WTC11 (cell line): ENCODE results near the gene SAE1. TPM values are rescaled to one million over a fixed set of nuclear protein-coding genes. Genes with fewer than 3 reads are reported as not detected.
A peak's percentile ranks its signal among the peaks of the same experiment; 100 is the strongest.

Experiments
- ATAC-seq: fragments of 200-7000 bp; cut with Tn5 transposase; 2 replicates; pipeline ENCODE4 v1.10.0; 2021; ENCODE audit warnings: mild to moderate bottlenecking, moderate library complexity
- CTCF ChIA-PET: fragments of 300-600 bp; sonication (Branson Sonifier 250); formaldehyde crosslinking; loops from one replicate; lab custom pipeline; 2021; ENCODE audit warnings: antibody characterized with exemption; lab: Charles Lee
- POLR2A ChIA-PET: fragments of 350-600 bp; sonication (Branson Sonifier 250); formaldehyde crosslinking; loops from one replicate; lab custom pipeline; 2021; ENCODE audit warnings: antibody characterized with exemption; lab: Charles Lee
- DNase-seq: peaks from one replicate; pipeline ENCODE4 v3.0.0; 2021; ENCODE audit warnings: low spot score
- H3K27ac Mint-ChIP-seq: 2 replicates; pipeline ENCODE4 v1.8.0; 2021; ENCODE audit warnings: mixed read lengths
- H3K27me3 Mint-ChIP-seq: 2 replicates; pipeline ENCODE4 v1.8.0; 2021; ENCODE audit warnings: low read depth, mild to moderate bottlenecking, moderate library complexity, mixed read lengths
- H3K36me3 Mint-ChIP-seq: 2 replicates; pipeline ENCODE4 v1.8.0; 2021; ENCODE audit warnings: mixed read lengths
- H3K4me1 Mint-ChIP-seq: 2 replicates; pipeline ENCODE4 v1.8.0; 2022; ENCODE audit warnings: mixed read lengths
- H3K4me3 Mint-ChIP-seq: 2 replicates; pipeline ENCODE4 v1.8.0; 2021; ENCODE audit warnings: mild to moderate bottlenecking, moderate library complexity, mixed read lengths
- H3K9me3 Mint-ChIP-seq: 2 replicates; pipeline ENCODE4 v1.8.0; 2021; ENCODE audit warnings: mixed read lengths
- CTCF ChIP-seq: fragments of 200-600 bp; IDR thresholded peaks from 2 replicates; pipeline ENCODE4 v1.8.0; 2022; ENCODE audit warnings: antibody characterized with exemption
- ESRRA ChIP-seq: sonication (generic); formaldehyde crosslinking; IDR thresholded peaks from 2 replicates; pipeline ENCODE4 v1.8.1; 2022; ENCODE audit warnings: mild to moderate bottlenecking, missing genetic modification reagents, borderline replicate concordance
- FOXP1 ChIP-seq: sonication (generic); formaldehyde crosslinking; IDR thresholded peaks from 2 replicates; pipeline ENCODE4 v1.8.0; 2022; ENCODE audit warnings: missing genetic modification reagents, mild to moderate bottlenecking, moderate library complexity, borderline replicate concordance
- GTF2I ChIP-seq: fragments of 250-450 bp; sonication (Bioruptor Pico); conservative IDR thresholded peaks from 2 replicates; pipeline ENCODE4 v1.4.0; 2021; ENCODE audit warnings: mild to moderate bottlenecking
- JUN ChIP-seq: sonication (generic); formaldehyde crosslinking; IDR thresholded peaks from 2 replicates; pipeline ENCODE4 v1.8.0; 2023; ENCODE audit warnings: mild to moderate bottlenecking, missing genetic modification reagents
- NFE2L1 ChIP-seq: sonication (generic); formaldehyde crosslinking; IDR thresholded peaks from 2 replicates; pipeline ENCODE4 v1.8.1; 2023; ENCODE audit warnings: missing genetic modification reagents
- OVOL2 ChIP-seq: fragments of 250-450 bp; sonication (Bioruptor Pico); IDR thresholded peaks from 2 replicates; pipeline ENCODE4 v1.9.0; 2021; ENCODE audit warnings: mild to moderate bottlenecking, borderline replicate concordance
- PRDM15 ChIP-seq: sonication (generic); formaldehyde crosslinking; IDR thresholded peaks from 2 replicates; pipeline ENCODE4 v1.8.0; 2022; ENCODE audit warnings: missing genetic modification reagents
- ZBTB21 ChIP-seq: sonication (generic); formaldehyde crosslinking; IDR thresholded peaks from 2 replicates; pipeline ENCODE4 v1.8.1; 2023; ENCODE audit warnings: mild to moderate bottlenecking, missing genetic modification reagents, borderline replicate concordance
- ZNF121 ChIP-seq: sonication (generic); formaldehyde crosslinking; IDR thresholded peaks from 2 replicates; pipeline ENCODE4 v1.8.0; 2023; ENCODE audit warnings: missing genetic modification reagents
- ZNF138 ChIP-seq: sonication (generic); formaldehyde crosslinking; conservative IDR thresholded peaks from 2 replicates; pipeline ENCODE4 v1.8.1; 2022; ENCODE audit warnings: mild to moderate bottlenecking, moderate library complexity, missing genetic modification reagents
- total RNA-seq: library from RNA; stranded (reverse); gene quantifications from 3 replicates; pipeline ENCODE4 v1.2.3, GENCODE V29; 2021
- TF ChIP-seq, protein P1 (sequence below): fragments of 250-450 bp; sonication (Bioruptor Pico); IDR thresholded peaks from 2 replicates; pipeline ENCODE4 v1.9.0; 2021; ENCODE audit warnings: mild to moderate bottlenecking, borderline replicate concordance
- TF ChIP-seq, protein P2 (sequence below): sonication (generic); formaldehyde crosslinking; IDR thresholded peaks from 2 replicates; pipeline ENCODE4 v1.8.0; 2023; ENCODE audit warnings: mild to moderate bottlenecking, missing genetic modification reagents
- TF ChIP-seq, protein P3 (sequence below): sonication (generic); formaldehyde crosslinking; IDR thresholded peaks from 2 replicates; pipeline ENCODE4 v1.8.1; 2023; ENCODE audit warnings: mild to moderate bottlenecking, missing genetic modification reagents, borderline replicate concordance

The SAE1 gene
- total RNA-seq, 1 experiment from 2014 or later: 224 TPM

GRCh38 chr19:47236072-47236675, 105.5 kb downstream of the SAE1 start:
- Mint-ChIP-seq H3K27me3 (peaks cover 27% of the 10 kb centered on the region), H3K4me1 (peaks cover 33% of the 10 kb centered on the region), H3K36me3 (no peaks in the 10 kb centered on the region), H3K4me3 (no peak overlapping the region)
- ChIA-PET CTCF (no interaction called here), POLR2A (no interaction called here)
- TF ChIP-seq, protein P1, sequence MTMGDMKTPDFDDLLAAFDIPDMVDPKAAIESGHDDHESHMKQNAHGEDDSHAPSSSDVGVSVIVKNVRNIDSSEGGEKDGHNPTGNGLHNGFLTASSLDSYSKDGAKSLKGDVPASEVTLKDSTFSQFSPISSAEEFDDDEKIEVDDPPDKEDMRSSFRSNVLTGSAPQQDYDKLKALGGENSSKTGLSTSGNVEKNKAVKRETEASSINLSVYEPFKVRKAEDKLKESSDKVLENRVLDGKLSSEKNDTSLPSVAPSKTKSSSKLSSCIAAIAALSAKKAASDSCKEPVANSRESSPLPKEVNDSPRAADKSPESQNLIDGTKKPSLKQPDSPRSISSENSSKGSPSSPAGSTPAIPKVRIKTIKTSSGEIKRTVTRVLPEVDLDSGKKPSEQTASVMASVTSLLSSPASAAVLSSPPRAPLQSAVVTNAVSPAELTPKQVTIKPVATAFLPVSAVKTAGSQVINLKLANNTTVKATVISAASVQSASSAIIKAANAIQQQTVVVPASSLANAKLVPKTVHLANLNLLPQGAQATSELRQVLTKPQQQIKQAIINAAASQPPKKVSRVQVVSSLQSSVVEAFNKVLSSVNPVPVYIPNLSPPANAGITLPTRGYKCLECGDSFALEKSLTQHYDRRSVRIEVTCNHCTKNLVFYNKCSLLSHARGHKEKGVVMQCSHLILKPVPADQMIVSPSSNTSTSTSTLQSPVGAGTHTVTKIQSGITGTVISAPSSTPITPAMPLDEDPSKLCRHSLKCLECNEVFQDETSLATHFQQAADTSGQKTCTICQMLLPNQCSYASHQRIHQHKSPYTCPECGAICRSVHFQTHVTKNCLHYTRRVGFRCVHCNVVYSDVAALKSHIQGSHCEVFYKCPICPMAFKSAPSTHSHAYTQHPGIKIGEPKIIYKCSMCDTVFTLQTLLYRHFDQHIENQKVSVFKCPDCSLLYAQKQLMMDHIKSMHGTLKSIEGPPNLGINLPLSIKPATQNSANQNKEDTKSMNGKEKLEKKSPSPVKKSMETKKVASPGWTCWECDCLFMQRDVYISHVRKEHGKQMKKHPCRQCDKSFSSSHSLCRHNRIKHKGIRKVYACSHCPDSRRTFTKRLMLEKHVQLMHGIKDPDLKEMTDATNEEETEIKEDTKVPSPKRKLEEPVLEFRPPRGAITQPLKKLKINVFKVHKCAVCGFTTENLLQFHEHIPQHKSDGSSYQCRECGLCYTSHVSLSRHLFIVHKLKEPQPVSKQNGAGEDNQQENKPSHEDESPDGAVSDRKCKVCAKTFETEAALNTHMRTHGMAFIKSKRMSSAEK (CRISPR knock-in tag): no peak
- TF ChIP-seq ZNF138 (CRISPR knock-in tag): no peak
- no peak for TF ChIP-seq OVOL2 (CRISPR knock-in tag)
- TF ChIP-seq ZNF121 (CRISPR knock-in tag): peak; percentile 58; the same call in 1 of the 2 replicates
- TF ChIP-seq, all 79 proteins: peak for 1
- no peak for DNase-seq
- no peaks in the 10 kb centered on the region for H3K9me3 Mint-ChIP-seq
- no peak for ATAC-seq
- no peak overlapping the region for H3K27ac Mint-ChIP-seq

DNA sequence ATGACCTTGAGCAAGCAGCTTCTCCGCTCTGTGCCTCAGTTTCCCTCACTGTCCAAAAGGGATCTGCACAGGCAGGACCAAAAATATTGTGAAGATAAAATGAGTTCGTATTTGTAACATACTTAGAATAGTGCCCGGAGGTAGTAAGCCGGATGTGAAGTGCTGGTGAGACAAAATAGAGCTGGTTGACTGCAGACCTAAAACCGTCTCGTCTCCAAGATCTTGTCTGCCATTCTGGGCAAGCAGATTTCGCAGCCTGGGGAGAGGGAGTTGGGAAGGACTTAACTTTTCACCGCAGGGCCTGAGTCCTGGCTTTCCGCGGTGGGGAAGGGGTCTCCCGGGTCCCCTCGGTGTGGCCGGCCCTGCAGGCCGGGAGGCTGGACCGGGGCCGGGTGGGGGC, 108.5 kb downstream of the SAE1 start:
- ATAC-seq (no peak), DNase-seq (no peak)
- CTCF ChIA-PET: interaction anchor here (0.8 to 3.4 kb wide), 3 partner anchors 13 to 226 kb away, joined by 3 to 27 read pairs (median 3); no protein-coding TSS in a partner anchor
- Mint-ChIP-seq H3K27me3 (peaks cover 30% of the 10 kb centered on the region), H3K9me3 (no peaks in the 10 kb centered on the region), H3K4me3 (peak overlapping the region; percentile 70), H3K4me1 (peaks cover 18% of the 10 kb centered on the region)
- TF ChIP-seq ZBTB21: no peak
- TF ChIP-seq PRDM15 (CRISPR knock-in tag): no peak
- TF ChIP-seq FOXP1 (CRISPR knock-in tag): no peak
- TF ChIP-seq GTF2I: no peak
- no peak for TF ChIP-seq NFE2L1 (CRISPR knock-in tag)
- TF ChIP-seq JUN: no peak
- TF ChIP-seq, protein P2, sequence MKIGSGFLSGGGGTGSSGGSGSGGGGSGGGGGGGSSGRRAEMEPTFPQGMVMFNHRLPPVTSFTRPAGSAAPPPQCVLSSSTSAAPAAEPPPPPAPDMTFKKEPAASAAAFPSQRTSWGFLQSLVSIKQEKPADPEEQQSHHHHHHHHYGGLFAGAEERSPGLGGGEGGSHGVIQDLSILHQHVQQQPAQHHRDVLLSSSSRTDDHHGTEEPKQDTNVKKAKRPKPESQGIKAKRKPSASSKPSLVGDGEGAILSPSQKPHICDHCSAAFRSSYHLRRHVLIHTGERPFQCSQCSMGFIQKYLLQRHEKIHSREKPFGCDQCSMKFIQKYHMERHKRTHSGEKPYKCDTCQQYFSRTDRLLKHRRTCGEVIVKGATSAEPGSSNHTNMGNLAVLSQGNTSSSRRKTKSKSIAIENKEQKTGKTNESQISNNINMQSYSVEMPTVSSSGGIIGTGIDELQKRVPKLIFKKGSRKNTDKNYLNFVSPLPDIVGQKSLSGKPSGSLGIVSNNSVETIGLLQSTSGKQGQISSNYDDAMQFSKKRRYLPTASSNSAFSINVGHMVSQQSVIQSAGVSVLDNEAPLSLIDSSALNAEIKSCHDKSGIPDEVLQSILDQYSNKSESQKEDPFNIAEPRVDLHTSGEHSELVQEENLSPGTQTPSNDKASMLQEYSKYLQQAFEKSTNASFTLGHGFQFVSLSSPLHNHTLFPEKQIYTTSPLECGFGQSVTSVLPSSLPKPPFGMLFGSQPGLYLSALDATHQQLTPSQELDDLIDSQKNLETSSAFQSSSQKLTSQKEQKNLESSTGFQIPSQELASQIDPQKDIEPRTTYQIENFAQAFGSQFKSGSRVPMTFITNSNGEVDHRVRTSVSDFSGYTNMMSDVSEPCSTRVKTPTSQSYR (CRISPR knock-in tag): no peak
- no peak for TF ChIP-seq ESRRA (CRISPR knock-in tag)
- TF ChIP-seq CTCF: no peak
- TF ChIP-seq, protein P3, sequence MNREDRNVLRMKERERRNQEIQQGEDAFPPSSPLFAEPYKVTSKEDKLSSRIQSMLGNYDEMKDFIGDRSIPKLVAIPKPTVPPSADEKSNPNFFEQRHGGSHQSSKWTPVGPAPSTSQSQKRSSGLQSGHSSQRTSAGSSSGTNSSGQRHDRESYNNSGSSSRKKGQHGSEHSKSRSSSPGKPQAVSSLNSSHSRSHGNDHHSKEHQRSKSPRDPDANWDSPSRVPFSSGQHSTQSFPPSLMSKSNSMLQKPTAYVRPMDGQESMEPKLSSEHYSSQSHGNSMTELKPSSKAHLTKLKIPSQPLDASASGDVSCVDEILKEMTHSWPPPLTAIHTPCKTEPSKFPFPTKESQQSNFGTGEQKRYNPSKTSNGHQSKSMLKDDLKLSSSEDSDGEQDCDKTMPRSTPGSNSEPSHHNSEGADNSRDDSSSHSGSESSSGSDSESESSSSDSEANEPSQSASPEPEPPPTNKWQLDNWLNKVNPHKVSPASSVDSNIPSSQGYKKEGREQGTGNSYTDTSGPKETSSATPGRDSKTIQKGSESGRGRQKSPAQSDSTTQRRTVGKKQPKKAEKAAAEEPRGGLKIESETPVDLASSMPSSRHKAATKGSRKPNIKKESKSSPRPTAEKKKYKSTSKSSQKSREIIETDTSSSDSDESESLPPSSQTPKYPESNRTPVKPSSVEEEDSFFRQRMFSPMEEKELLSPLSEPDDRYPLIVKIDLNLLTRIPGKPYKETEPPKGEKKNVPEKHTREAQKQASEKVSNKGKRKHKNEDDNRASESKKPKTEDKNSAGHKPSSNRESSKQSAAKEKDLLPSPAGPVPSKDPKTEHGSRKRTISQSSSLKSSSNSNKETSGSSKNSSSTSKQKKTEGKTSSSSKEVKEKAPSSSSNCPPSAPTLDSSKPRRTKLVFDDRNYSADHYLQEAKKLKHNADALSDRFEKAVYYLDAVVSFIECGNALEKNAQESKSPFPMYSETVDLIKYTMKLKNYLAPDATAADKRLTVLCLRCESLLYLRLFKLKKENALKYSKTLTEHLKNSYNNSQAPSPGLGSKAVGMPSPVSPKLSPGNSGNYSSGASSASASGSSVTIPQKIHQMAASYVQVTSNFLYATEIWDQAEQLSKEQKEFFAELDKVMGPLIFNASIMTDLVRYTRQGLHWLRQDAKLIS (CRISPR knock-in tag): no peak
- TF ChIP-seq, all 79 proteins: peak for 0
- POLR2A ChIA-PET: interaction anchor here (1.4 to 1.9 kb wide), 2 partner anchors 13 to 29 kb away, joined by 4 to 9 read pairs; no protein-coding TSS in a partner anchor
- Mint-ChIP-seq H3K27ac (no peak overlapping the region; the same call in 1 of the 2 replicates), H3K36me3 (no peaks in the 10 kb centered on the region)
